ENCODE measurements around the gene LRRFIP1. TPM values are rescaled to one million over a fixed set of nuclear protein-coding genes. Genes with fewer than 3 reads are reported as not detected.

The LRRFIP1 gene
- total and polyA plus RNA-seq, 2 of the 13 experiments (the other 11 are each of a cell fraction or from before 2014, with no cell fraction given), result 15.9 to 40.5 TPM

GRCh38 chr2:237673130-237674001 is 46.0 kb downstream of the LRRFIP1 start (continued):
- TF ChIP-seq MAFK (conservative IDR thresholded peaks at IDR 0.05 in 1 of 2, IDR thresholded peaks at IDR 0.05 in 1 of 2; ENCODE audit: low read length in 2 of 2) (no peak), SRY (CRISPR knock-in tag; IDR thresholded peaks at IDR 0.05) (no peak), RARG (CRISPR knock-in tag; IDR thresholded peaks at IDR 0.05; ENCODE audit: low read depth) (no peak), KMT2A (CRISPR knock-in tag; IDR thresholded peaks at IDR 0.05) (0 out of 2 replicates have a peak, but pooled peaks have one; percentile 32), SAP130 (CRISPR knock-in tag; IDR thresholded peaks at IDR 0.05; ENCODE audit: low read depth) (peak; percentile 53), BORCS8-MEF2B (CRISPR knock-in tag; IDR thresholded peaks at IDR 0.05) (peak; percentile 35; the same call in 1 of the 2 replicates), ELK4 (CRISPR knock-in tag; IDR thresholded peaks at IDR 0.05; ENCODE audit: borderline replicate concordance) (no peak), ZNF577 (CRISPR knock-in tag; IDR thresholded peaks at IDR 0.05; ENCODE audit: borderline replicate concordance, low read depth) (no peak), MLX (CRISPR knock-in tag; IDR thresholded peaks at IDR 0.05) (no peak), MIER2 (CRISPR knock-in tag; IDR thresholded peaks at IDR 0.05) (no peak), RERE (CRISPR knock-in tag; IDR thresholded peaks at IDR 0.05; ENCODE audit: low read depth) (no peak), ZNF33B (CRISPR knock-in tag; IDR thresholded peaks at IDR 0.05) (no peak), HMGXB4 (CRISPR knock-in tag; IDR thresholded peaks at IDR 0.05; ENCODE audit: borderline replicate concordance in 1 of 2, low read depth in 1 of 2) (peak; percentile 35 to 91; a peak in 3 of 4 replicates), NFKB2 (CRISPR knock-in tag; IDR thresholded peaks at IDR 0.05; ENCODE audit: borderline replicate concordance) (no peak), THAP11 (CRISPR knock-in tag; IDR thresholded peaks at IDR 0.05) (peak; percentile 44; the same call in 1 of the 2 replicates)
- TF ChIP-seq, protein P1, sequence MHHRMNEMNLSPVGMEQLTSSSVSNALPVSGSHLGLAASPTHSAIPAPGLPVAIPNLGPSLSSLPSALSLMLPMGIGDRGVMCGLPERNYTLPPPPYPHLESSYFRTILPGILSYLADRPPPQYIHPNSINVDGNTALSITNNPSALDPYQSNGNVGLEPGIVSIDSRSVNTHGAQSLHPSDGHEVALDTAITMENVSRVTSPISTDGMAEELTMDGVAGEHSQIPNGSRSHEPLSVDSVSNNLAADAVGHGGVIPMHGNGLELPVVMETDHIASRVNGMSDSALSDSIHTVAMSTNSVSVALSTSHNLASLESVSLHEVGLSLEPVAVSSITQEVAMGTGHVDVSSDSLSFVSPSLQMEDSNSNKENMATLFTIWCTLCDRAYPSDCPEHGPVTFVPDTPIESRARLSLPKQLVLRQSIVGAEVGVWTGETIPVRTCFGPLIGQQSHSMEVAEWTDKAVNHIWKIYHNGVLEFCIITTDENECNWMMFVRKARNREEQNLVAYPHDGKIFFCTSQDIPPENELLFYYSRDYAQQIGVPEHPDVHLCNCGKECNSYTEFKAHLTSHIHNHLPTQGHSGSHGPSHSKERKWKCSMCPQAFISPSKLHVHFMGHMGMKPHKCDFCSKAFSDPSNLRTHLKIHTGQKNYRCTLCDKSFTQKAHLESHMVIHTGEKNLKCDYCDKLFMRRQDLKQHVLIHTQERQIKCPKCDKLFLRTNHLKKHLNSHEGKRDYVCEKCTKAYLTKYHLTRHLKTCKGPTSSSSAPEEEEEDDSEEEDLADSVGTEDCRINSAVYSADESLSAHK (CRISPR knock-in tag; IDR thresholded peaks at IDR 0.05; ENCODE audit: borderline replicate concordance), result no peak

All from HepG2 (cell line).